ENCODE data around the gene NRG3.
"Not testable (repeated sequence)": the region's sequence is repeated elsewhere in the genome, so short reads cannot be mapped to it uniquely, and the experiment has no call there.

Gene NRG3

DNA sequence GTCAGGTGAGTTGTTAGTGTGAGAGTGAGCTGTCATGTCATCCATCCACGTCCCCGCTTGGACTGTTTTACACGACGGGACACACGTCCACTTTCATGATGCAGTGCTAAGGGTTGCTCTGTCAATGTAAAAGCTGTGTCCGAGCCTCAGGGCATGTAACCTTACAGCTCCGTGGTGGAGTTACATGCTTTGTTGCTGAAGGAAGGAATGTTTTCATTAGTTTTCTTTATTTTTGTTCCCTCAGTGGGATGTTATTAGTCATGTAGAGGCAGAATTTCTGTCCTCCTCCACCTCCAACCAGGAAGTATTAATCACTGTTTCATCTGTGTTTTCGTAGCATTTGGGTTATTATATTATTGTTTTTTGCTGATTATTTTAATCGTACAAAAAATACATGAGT, 88.6 kb downstream of the NRG3 start:
- DNase-seq: no peak

DNA sequence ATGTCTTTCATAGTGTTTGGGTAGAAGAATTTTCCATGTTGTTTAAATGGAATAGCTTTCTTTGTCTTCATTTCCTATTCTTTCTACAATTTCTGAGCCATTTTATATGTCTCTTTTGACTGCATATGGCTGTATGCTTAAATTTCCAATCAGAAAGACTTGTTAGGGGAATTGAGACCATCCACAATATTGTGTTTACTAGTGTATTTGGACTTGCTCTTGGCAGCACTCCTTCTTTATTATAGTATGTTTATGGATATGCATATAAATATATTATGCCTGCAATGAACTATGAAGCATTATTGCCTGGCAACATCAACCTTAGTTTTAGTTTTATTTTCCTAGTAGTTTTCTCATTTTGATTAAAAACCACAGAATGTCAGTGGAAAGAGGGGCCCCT, 92.7 kb downstream of the NRG3 start:
- DNase-seq: no peak

DNA sequence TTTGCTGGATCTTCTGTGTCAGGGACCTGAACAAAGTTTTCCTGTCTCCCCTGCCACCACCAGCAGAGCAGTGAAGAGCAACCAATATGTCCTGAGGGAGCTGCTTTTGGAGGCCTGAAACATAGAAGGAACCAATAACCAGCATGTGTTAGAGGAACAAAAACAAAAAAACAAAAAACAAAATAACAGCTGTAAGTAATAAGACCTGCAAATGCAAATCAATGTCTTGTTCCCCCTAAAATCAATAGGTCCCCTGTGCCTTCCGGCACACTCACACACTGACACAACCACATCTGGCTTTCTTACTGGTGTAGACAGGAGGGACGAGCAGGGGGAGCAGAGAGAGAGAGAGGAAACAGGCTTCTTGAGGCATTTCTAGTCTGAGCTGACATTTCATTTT, 94.1 kb downstream of the NRG3 start:
- DNase-seq: no peak

DNA sequence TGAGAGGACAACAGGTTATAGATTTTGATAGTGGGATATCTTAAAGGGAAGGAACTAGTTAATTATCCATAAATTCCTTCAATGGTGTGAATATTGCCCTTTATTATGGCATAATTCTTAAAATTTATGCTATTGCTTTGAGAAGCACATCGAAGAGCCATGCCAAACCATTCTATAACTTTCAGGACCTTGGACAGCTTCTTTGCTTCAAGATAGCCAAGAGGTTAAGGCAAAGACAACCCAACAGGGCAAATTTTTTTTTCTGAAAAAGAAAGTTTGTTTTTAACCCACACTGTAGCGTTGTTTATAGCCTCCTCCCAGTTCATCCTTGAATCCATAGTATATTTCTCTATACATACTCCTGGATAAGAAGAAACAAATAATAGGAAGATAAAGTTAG, 103.2 kb downstream of the NRG3 start:
- DNase-seq: no peak

DNA sequence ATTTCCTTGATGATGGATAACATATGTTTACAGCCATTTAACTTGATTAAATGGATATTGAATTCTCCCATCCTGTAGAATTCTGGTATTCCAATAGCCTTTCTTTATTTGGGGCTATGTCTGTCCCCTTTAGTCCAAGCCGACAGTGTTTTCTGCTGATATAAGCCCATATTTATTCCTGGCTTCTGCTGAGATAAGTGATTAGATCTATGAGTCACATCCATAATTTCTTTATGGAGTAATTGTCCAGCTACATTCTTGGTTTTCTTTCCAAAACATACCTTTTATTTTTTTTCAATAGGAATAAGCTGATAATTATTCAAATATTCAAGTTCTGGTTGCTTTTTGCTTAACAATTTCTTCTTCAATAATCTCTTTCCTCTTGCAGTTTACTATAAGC, 106.7 kb downstream of the NRG3 start:
- DNase-seq: no peak

DNA sequence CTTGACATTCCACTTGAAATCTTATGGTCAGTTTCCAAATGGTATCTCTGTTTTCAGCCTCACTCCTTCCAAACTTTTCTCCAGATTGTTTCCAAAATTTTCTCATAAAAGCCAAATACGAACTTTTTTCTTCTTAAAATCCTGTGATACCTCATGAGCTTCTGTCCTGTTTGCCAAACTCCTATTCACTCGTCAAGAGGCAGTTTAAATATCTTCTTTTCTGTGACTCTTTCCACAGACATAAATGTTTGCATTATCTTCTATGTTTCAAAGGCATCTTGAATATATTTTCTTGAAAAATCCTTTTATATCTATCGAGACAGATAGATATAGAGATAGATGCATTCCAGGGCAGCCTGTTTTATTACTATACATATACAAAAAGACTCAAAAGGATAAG, 109.4 kb downstream of the NRG3 start:
- DNase-seq: no peak

DNA sequence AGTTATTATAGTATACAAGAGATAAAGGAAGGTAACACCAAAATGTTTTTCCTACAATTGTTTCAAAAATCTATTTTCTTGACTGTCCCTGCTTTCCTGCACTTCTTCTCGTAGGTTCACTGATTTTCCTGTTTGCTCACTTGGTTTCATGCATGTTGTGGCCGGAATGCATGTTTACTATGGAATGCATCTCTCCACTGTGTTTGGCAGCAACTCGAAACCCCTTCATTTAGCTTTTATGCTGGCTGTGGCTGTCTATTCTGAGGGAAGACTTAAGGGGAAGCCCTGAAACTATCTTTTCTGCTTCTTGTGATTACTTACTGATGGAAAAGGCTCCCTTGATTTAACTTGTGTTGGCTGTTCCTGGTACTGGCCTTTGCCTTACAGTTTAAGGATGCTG, 120.3 kb downstream of the NRG3 start:
- DNase-seq: no peak

DNA sequence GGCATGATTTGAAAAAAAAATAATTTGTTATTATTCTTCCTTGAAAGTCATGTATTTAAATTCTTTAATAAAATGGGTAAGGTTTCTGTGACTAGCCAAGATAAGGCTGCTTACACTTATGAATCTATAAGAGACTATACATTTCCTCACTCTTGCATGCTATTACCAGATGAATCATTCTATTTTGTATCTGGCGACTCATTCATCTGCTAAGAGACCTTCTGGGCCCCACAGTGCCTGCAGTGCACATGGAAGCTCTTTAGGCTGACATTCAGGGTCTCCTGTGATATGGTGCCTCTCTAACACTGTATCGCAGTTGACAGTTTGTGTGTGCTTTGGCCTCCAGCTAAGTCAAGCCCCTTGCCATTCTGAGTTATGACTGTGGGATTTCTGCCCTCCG, 121.9 kb downstream of the NRG3 start:
- DNase-seq: no peak

DNA sequence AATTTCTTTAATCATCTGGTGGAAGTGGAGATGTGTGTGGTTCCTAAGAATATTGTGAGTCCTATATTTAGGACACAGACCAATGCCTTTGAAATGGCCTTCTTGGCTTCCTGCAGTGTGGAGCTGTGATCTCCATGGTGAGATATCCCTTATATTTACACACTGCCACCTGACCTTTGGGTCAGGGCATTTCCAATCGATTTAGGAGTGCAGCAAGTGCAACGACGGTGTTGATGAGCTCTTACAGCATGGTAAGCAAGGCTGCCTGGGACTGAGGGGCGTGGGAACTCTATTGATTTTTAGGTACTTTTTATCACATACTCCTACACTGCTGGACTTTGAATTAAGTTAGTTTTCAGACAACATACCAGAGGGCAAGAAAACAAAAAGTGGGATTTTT, 146.0 kb downstream of the NRG3 start:
- no peak for DNase-seq

DNA sequence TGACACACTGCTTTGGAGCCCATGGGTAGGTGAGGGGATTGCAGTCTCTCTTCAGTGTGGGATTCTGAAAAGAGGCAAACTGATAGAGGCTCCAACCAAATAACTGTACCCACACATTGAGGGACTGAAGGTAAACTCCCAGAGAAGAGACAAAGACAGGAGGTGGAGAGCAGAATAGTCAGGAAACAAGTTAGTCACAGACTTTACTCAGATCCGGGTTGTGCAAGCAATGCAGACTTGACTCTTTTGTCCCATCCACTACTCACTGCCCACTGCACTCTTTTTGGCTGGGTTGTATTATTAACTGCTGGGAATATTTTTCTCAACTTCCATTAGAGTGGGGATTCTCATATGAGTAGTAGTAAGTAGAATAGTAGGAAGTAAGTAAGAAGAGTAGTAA, 152.7 kb downstream of the NRG3 start:
- no peak for DNase-seq

DNA sequence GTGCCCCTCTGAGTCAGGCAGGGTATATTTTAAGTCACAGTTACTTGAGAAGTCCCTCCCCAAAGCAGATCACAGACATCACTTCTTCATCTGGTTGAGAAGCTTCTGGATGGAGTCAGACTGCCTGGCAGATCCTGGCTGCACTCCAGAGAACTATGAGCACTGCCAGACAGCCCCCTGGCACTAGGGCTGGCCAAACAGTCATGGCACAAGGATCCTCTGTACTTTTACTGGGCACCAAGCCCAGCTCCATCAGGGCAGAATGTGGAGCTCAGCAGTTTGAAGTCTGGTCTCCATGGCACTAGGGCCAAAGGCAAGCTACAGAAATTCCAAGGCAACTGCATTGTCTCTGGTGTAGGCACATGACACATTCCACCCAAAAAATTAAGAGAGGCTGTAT, 162.1 kb downstream of the NRG3 start:
- DNase-seq: no peak

DNA sequence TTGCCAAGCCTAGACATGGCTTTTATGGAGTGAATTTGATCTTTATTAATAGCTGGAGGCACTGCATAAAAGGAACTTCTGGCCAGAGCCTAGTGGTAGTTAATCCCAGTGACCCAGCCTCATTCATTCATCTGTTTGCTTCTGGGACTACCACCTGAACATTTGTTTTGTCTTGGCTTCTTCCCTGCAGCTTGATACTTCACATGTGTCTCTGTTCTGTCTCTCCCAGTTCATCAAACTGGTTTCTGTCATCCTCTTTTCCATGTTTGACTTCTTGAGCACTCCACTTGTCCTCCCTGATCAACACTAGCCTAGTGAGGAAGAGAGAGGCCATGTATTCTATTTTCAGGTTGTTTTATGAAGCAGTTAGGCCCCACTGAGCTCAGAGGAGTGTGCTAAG, 163.6 kb downstream of the NRG3 start:
- DNase-seq: no peak

DNA sequence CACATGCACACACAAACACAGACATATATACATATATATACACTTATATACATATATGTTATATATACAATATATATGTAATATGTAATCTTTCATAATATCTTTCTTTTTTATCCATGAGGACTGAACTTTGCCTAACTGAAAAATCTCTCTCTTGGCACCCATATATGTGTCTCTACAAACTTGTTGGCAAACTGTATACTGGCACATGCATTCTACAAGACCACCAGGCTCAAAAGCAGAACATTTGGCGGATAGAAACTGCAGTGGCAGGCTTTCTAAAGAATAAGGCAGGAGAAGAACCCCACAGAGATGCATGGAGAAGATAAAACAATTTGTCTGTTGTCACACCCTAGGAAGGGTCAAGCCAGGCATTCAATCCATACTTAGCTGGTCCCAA, 165.3 kb downstream of the NRG3 start:
- no peak for DNase-seq

DNA sequence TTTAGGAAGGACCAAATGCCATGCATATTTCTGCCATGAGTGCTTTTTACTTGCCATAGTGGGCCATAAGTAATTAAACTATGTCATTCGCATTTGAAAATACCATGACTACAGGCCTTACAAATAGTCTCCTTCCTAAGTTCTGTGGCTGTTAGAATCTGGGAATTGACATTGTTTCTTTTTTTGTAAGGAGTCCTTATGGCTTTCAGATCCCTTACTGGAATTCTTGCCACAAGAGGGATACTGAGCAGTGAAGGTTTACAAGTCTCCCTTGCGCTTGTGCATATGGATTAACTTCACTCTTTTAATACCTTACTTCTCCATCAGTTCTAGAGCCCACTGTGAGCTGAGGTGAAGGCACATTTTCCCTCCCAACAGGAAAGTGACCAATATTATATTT, 166.0 kb downstream of the NRG3 start:
- DNase-seq: no peak

DNA sequence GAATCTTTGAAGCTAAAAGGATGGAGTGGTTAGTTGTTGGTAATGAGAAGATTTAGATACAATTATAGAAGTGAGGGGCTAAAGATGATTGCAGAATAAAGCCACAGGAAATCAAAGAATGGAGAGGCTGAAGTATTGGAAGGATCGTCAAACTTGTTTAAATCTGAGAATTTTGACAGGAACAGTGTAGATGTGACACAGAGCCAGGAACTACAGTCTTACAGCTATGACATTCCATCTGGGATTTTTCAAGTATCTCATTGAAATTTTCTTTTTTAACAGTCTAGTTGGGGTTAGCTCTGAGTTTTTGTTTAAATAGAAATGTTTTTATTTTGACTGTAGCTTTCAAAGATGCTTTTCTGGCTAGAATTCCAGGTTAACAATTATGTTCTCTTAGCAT, 181.4 kb downstream of the NRG3 start:
- DNase-seq: no peak

DNA sequence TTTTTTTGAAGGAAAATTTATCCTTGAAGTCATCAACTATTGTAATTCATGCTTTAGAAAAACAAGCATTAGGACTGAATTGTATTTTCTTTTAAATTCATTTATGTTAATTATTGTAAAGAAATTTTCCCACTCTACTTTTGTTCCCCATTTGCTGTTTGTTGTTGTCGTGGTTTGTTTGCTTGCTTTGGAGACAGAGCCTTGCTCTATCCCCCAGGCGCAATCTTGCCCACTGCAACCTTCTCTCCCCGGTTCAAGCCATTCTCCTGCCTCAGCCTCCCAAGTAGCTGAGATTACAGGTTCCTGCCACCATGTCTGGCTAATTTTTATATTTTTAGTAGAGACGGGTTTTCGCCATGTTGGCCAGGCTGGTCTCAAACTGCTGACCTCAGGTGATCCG, 192.2 kb downstream of the NRG3 start:
- not testable (repeated sequence) for DNase-seq

DNA sequence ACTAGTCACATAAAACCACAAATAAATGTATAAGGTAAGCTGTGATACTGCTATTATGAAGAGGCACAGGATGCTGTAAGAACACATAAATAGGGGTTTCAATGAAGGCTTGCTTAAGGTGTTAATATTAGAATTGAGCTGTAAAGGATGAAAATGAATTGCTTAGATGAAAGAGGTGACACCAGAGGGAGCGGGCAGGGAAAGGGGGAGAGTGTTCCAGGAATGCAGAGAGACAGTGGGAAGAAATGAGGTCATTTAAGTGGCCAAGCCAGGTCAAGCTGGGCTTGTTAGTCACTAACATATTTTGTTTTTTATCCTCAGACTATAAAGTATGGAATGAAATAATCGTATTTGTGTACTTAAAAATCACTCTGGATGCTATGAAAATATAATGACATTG, 193.5 kb downstream of the NRG3 start:
- DNase-seq: no peak

DNA sequence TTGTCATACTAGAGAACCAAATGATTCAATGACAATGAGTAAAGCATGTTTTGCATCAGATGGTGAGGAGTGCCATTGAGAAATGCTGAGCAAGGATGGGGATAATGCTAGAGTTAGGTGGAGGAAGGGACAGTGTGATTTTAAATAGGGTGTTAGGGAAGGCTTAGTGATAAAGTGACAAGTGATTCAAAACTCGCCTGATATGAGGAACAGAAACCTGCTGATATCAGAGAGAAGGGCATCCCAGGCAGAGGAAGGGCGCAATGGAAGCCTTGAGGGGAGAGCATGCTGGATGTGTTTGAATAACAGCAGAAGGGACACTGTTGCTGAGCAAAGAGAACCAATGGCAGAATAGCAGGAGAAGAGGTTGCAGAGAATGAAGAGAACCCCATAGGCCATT, 196.2 kb downstream of the NRG3 start:
- DNase-seq: no peak

DNA sequence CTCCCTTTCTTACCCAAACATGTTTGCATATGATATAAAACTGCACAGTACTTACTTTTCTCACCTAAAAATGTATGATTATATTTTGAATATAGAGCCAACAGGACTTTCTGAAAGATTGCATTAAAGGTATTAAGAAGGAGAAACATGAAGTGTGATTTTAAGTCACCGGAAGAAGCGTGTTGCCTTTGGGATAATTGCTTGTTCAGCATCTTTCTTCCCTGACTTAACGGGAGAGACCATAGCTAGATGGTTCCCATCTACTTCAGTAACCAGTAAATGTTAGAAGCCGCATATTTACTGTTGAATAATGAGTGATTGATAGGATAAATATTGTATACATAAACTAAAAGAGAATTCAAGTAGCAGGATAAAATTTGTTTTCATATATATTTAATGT, 197.1 kb downstream of the NRG3 start:
- no peak for DNase-seq

DNA sequence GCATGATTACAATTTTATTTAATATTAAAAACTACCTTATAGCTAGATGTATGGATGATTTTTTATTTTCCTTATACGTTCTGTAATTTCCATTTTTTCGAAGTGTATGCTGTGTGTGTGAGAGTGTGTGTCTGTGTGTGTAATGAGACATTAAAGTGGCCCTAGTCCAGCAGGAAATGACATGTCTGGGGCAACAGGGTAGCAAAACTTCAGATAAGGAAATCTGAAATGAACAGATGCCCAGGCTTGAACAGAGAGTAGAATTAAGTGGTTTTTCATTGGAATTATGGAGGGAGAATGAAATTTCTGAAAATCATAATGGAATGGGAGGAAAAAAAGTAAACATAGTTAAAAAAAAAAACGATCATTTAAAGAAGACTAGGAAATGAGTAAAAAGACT, 200.6 kb downstream of the NRG3 start:
- DNase-seq: no peak

DNA sequence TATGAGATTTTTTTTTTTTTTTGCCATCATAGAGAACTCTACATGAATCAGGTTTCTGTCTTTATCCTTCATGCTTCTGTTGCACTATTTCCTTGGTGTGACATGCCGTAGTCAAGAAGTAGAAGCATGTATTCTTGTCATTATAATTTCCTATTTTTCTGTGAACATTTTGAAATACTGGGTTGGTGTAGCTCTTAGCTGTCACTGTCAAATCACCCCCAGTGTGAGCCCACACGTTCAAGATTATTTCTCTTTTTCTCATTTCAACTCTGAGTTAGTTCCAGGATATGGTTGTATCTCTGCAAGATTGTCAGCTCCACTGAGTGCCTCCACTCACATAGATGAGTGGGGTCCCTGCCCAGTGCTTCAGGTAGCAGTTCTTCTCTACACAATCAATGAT, 209.5 kb downstream of the NRG3 start:
- DNase-seq: no peak

DNA sequence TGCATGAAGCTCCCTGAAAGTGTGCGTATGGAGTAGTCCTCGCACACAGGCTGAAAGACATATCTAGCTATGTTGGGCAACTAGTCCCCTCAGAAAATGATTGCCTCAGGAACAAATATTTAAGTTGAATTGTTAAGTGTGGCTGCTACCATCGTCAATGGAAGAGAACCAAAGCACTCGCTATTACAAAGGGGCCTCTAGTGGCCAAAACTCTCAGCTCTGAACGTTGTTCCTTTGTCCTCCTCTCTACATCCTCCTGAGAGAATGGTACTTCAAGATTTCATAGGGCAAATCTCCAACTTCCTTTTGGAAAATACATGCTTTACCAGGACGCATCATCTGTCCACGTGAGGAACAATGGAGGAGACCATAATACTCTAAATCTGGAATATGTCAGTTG, 209.9 kb downstream of the NRG3 start:
- no peak for DNase-seq

DNA sequence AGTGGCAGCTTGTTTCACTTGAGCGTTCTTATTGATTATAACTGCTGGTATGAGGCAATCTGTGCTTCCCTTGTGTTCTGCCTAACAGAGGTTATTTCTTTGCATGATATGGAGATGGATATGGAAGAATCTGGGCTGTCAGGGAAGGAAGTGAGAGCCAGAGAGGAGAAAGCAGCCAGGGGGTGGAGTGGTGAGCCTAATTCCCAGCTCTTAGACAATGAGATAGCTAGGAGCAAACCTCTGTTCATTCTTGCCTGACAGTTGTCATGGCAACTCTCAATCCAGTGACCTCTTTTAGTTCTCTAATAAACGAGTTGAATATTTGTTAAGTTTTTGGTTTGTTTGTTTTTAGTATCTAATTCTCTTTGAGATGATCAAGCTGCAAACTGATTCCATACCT, 214.3 kb downstream of the NRG3 start:
- no peak for DNase-seq

DNA sequence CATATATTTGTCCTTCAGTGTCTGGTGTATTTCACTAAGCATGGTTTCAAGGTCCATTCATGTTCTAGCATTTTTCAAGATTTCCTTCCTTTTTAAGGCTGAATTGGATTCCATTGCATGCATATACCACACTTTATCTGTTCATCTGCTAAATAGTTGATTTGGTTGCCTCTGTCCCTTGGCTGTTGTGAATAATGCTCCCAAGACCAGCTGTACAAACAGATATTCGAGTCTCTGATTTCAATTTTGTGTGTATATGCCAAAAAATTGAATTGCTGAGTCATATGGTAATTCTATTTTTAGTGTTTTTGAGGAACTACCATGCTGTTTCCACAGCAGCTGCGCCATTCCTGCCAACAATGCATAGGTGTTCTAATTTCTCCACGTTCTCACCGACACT, 216.4 kb downstream of the NRG3 start:
- no peak for DNase-seq

DNA sequence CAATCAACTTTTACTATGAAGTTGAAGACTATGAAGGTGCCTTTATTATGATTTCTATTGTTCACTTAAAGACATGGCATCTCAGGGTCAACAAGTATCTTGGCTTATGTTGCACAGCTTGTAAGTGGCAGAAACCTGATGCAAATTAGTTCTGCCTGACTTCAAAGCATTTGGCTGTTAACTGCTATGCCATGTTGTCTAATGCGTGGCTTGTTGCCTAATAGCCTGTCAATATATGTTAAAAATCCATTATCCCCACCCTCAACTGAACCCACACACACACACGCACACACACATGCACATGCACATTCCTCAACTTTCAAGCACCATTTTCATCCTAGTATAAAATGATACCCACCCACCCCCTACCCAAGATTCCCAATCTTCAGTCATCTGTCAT, 217.1 kb downstream of the NRG3 start:
- no peak for DNase-seq

DNA sequence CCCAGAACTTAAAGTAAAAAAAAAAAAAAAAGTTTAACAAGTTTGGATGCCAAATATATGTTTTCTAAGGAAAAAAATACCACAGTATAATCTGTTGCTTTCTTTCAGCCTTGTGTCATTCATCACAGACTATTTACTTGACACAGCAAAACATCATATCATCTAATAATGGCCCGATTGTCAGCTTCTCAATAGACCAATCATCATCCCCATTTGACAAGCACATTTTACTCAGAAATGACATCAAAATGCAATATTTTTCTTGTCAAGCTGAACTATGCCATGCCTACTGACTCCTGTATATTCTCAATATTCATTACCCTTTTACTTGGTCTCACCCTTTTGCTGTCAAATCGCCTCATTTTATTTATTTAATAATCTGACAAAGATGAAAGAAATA, 249.7 kb downstream of the NRG3 start:
- DNase-seq: no peak

DNA sequence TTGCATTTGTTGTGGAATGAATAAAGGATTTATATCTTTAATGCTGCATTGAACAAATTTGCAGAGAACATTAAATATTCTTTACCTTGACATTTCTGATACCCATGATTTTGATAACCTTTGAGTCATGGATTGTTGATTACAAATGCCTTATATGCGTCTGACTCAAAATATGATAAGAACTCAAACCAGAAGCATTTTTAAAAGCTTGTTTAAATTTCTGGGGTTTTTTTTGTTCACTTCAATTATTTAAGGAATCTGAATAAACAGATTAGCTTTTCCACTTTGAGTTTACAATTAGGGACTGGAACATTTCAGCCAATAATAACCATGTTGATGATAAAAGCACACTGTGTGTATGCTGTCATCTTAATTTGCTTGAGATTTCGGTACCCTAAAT, 253.5 kb downstream of the NRG3 start:
- no peak for DNase-seq

Data from activated CD4-positive, alpha-beta T cell treated with anti-CD3 and anti-CD28 coated beads for 48 hours (primary cell).